ENCODE data around the gene FAM83C.
"Not testable (repeated sequence)": the region's sequence is repeated elsewhere in the genome, so short reads cannot be mapped to it uniquely, and the experiment has no call there.

FAM83C gene

GRCh38 chr20:35318502-35319157 lies 26.4 kb upstream of the FAM83C start:
- no peak for DNase-seq (ENCODE audit: low read depth in 3 of 3)

- no peak for DNase-seq (ENCODE audit: low read depth in 3 of 3)
Observed at GRCh38 chr20:35317416-35318210, 25.4 kb upstream of the FAM83C start.

GRCh38 chr20:35316086-35316485 lies 23.9 kb upstream of the FAM83C start:
- no peak for DNase-seq (ENCODE audit: low read depth in 3 of 3)

- not testable (repeated sequence) for DNase-seq (ENCODE audit: low read depth in 3 of 3)
Observed at GRCh38 chr20:35315632-35316020, 23.4 kb upstream of the FAM83C start.

GRCh38 chr20:35314816-35315631 lies 22.8 kb upstream of the FAM83C start:
- DNase-seq (ENCODE audit: low read depth in 3 of 3) = no peak

- no peak for DNase-seq (ENCODE audit: low read depth in 3 of 3)
Observed at GRCh38 chr20:35312318-35312717, 20.1 kb upstream of the FAM83C start.

GRCh38 chr20:35311822-35312221 lies 19.6 kb upstream of the FAM83C start:
- DNase-seq (ENCODE audit: low read depth in 3 of 3) = no peak

GRCh38 chr20:35311409-35311808 lies 19.2 kb upstream of the FAM83C start:
- peak; percentile 34 to 76 (median 56) for DNase-seq (ENCODE audit: low read depth in 3 of 3)

GRCh38 chr20:35307666-35308653 lies 15.7 kb upstream of the FAM83C start:
- DNase-seq (ENCODE audit: low read depth in 3 of 3) = no peak

- no peak for DNase-seq (ENCODE audit: low read depth in 3 of 3)
Observed at GRCh38 chr20:35306931-35307517, 14.8 kb upstream of the FAM83C start.

- peak; percentile 61 to 85 (median 64) for DNase-seq (ENCODE audit: low read depth in 3 of 3)
Observed at GRCh38 chr20:35305682-35306556, 13.7 kb upstream of the FAM83C start.

GRCh38 chr20:35304956-35305355 lies 12.7 kb upstream of the FAM83C start:
- no peak for DNase-seq (ENCODE audit: low read depth in 3 of 3)

- peak; percentile 67 to 82 (median 80) for DNase-seq (ENCODE audit: low read depth in 3 of 3)
Observed at GRCh38 chr20:35303735-35304491, 11.7 kb upstream of the FAM83C start.

- DNase-seq (ENCODE audit: low read depth in 3 of 3) = no peak
Observed at GRCh38 chr20:35303382-35303734, 11.1 kb upstream of the FAM83C start.

- no peak for DNase-seq (ENCODE audit: low read depth in 3 of 3)
Observed at GRCh38 chr20:35302421-35303335, 10.5 kb upstream of the FAM83C start.

- DNase-seq (ENCODE audit: low read depth in 3 of 3) = no peak
Observed at GRCh38 chr20:35301426-35301825, 9.2 kb upstream of the FAM83C start.

GRCh38 chr20:35300469-35301262 lies 8.4 kb upstream of the FAM83C start:
- DNase-seq (ENCODE audit: low read depth in 3 of 3) = no peak
